ENCODE data around the gene ATF7.

ATF7 gene

GRCh38 chr12:53560912-53561589 is 65.1 kb downstream of the ATF7 start:
- no peak for TF ChIP-seq TCF4 (CRISPR knock-in tag; IDR thresholded peaks at IDR 0.05; ENCODE audit: borderline replicate concordance)
- no peak for TF ChIP-seq ZNF8 (CRISPR knock-in tag; IDR thresholded peaks at IDR 0.05)
- TF ChIP-seq ZNF565 (CRISPR knock-in tag; conservative IDR thresholded peaks at IDR 0.05; ENCODE audit: low read depth), result no peak
- no peak for TF ChIP-seq ZFP30 (CRISPR knock-in tag; IDR thresholded peaks at IDR 0.05)
- TF ChIP-seq TSHZ2 (CRISPR knock-in tag; IDR thresholded peaks at IDR 0.05), result no peak
- no peak for TF ChIP-seq TOX (CRISPR knock-in tag; IDR thresholded peaks at IDR 0.05; ENCODE audit: borderline replicate concordance)
- no peak for TF ChIP-seq ESRRG (CRISPR knock-in tag; IDR thresholded peaks at IDR 0.05)
- TF ChIP-seq CREB5 (CRISPR knock-in tag; IDR thresholded peaks at IDR 0.05; ENCODE audit: low read depth), result no peak
- no peak for TF ChIP-seq BACH2 (CRISPR knock-in tag; IDR thresholded peaks at IDR 0.05; ENCODE audit: borderline replicate concordance)
- no peak for TF ChIP-seq GLIS3 (CRISPR knock-in tag; IDR thresholded peaks at IDR 0.05)
- TF ChIP-seq SNAI2 (CRISPR knock-in tag; IDR thresholded peaks at IDR 0.05), result no peak
- no peak for TF ChIP-seq ZNF70 (CRISPR knock-in tag; IDR thresholded peaks at IDR 0.05)
- TF ChIP-seq OSR1 (CRISPR knock-in tag; IDR thresholded peaks at IDR 0.05), result no peak
- TF ChIP-seq CSDC2 (CRISPR knock-in tag; IDR thresholded peaks at IDR 0.05), result no peak
- TF ChIP-seq RARB (CRISPR knock-in tag; IDR thresholded peaks at IDR 0.05), result no peak
- no peak for TF ChIP-seq CSRNP3 (CRISPR knock-in tag; IDR thresholded peaks at IDR 0.05)
- no peak for TF ChIP-seq POU6F1 (CRISPR knock-in tag; IDR thresholded peaks at IDR 0.05; ENCODE audit: borderline replicate concordance, low read depth)
- TF ChIP-seq ISL1 (CRISPR knock-in tag; IDR thresholded peaks at IDR 0.05), result no peak
- TF ChIP-seq ZFP3 (CRISPR knock-in tag; IDR thresholded peaks at IDR 0.05), result no peak
- TF ChIP-seq ARNTL (CRISPR knock-in tag; IDR thresholded peaks at IDR 0.05; ENCODE audit: borderline replicate concordance, low read depth), result no peak
- peak; percentile 23 for ATAC-seq

- no peak for TF ChIP-seq TCF4 (CRISPR knock-in tag; IDR thresholded peaks at IDR 0.05; ENCODE audit: borderline replicate concordance)
- TF ChIP-seq CSRNP3 (CRISPR knock-in tag; IDR thresholded peaks at IDR 0.05), result no peak
- TF ChIP-seq ZNF70 (CRISPR knock-in tag; IDR thresholded peaks at IDR 0.05), result no peak
- TF ChIP-seq ISL1 (CRISPR knock-in tag; IDR thresholded peaks at IDR 0.05), result peak; percentile 41
- no peak for TF ChIP-seq TSHZ2 (CRISPR knock-in tag; IDR thresholded peaks at IDR 0.05)
- TF ChIP-seq OSR1 (CRISPR knock-in tag; IDR thresholded peaks at IDR 0.05), result no peak
- TF ChIP-seq ZNF565 (CRISPR knock-in tag; conservative IDR thresholded peaks at IDR 0.05; ENCODE audit: low read depth), result no peak
- ATAC-seq, result peak; percentile 48
Measured at GRCh38 chr12:53560351-53560750, 65.8 kb downstream of the ATF7 start.
